HCT116 (cell line): ENCODE results near the gene CDC42EP1. TPM values are rescaled to one million over a fixed set of nuclear protein-coding genes. Genes with fewer than 3 reads are reported as not detected.

Source experiments
- ATAC-seq: fragments of 200-7000 bp; cut with Tn5 transposase; 2 replicates; pipeline ENCODE4 v1.9.1; 2020; ENCODE audit warnings: mild to moderate bottlenecking, moderate library complexity
- BruUV-seq: library from RNA; stranded (reverse); fragments of 400-500 nt; replicated peaks from 2 replicates; lab custom pipeline; 2021; lab: Mats Ljungman, UMichigan
- CTCF ChIA-PET: fragments of 300-600 bp; sonication (Branson Sonifier 250); formaldehyde crosslinking; loops from one replicate; lab custom pipeline; 2021; ENCODE audit warnings: antibody characterized with exemption; lab: Charles Lee
- POLR2A ChIA-PET: fragments of 300-600, 350-600 bp; sonication (Branson Sonifier 250); formaldehyde crosslinking; loops from one replicate; lab custom pipeline; 2021; ENCODE audit warnings: antibody characterized with exemption; lab: Charles Lee
- RAD21 ChIA-PET, 2 experiments: fragments of 300-600 bp; sonication (Branson Sonifier 250); formaldehyde crosslinking; loops; one replicate each; lab custom pipeline; 2023; ENCODE audit warnings: low total read pairs in 2 of 2; ENCODE audit not compliant: uncharacterized antibody in 2 of 2, unreplicated experiment in 2 of 2, low non-redundant PET in 1 of 2; lab: Charles Lee
- DNase-seq: peaks from one replicate; pipeline ENCODE4 v3.0.0-alpha.2; 2010; ENCODE audit warnings: low read depth, low spot score
- H2AFZ ChIP-seq: fragments of 200-600 bp; shearing (Covaris generic), sonication (generic); 2 replicates; pipeline ENCODE4 v1.6.1; 2017; ENCODE audit warnings: low read depth, mixed run types, mixed read lengths, antibody characterized with exemption, low read length; ENCODE audit not compliant: poor library complexity, severe bottlenecking
- H3K27ac ChIP-seq: 2 replicates; pipeline ENCODE4 v1.5.1; 2012; ENCODE audit warnings: low read depth, low read length
- H3K27me3 ChIP-seq: fragments of 200-600 bp; sonication (generic); 2 replicates; pipeline ENCODE4 v1.6.1; 2016; ENCODE audit warnings: mixed run types, low read length, mixed read lengths; ENCODE audit not compliant: insufficient read depth
- H3K36me3 ChIP-seq, 2 experiments: fragments of 200-500 bp in 1 of 2; fragments of 200-600 bp in 1 of 2; sonication (Bioruptor generic) in 1 of 2; sonication (generic) in 1 of 2; 2 replicates each; pipeline versions ENCODE4 v1.5.1 to v1.6.1; 2014 to 2016; ENCODE audit warnings: low read length in 2 of 2, inconsistent platforms in 1 of 2, mixed read lengths in 1 of 2, mixed run types in 1 of 2; ENCODE audit not compliant: insufficient read depth in 2 of 2, control insufficient read depth in 1 of 2
- H3K4me1 ChIP-seq, 2 experiments: fragments of 200-600 bp in 1 of 2; sonication (generic) in 1 of 2; 2 replicates each; pipeline versions ENCODE4 v1.5.1 to v1.6.1; 2012 to 2017; ENCODE audit warnings: low read length in 2 of 2, inconsistent platforms in 1 of 2, mild to moderate bottlenecking in 1 of 2, mixed read lengths in 1 of 2, mixed run types in 1 of 2, moderate library complexity in 1 of 2; ENCODE audit not compliant: insufficient read depth in 2 of 2, control insufficient read depth in 1 of 2
- H3K4me2 ChIP-seq: fragments of 200-600 bp; sonication (generic); 2 replicates; pipeline ENCODE4 v1.6.1; 2017; ENCODE audit warnings: mixed run types, low read length, mixed read lengths
- H3K4me3 ChIP-seq, 2 experiments: fragments of 200-600 bp in 1 of 2; sonication (generic) in 1 of 2; replicated peaks in 1 of 2; 2 replicates each; pipeline ENCODE4 v1.5.1; 2011 to 2016; ENCODE audit warnings: low read length in 2 of 2, control low read depth in 1 of 2, low read depth in 1 of 2, mild to moderate bottlenecking in 1 of 2, mixed read lengths in 1 of 2, mixed run types in 1 of 2
- H3K79me2 ChIP-seq: fragments of 200-600 bp; sonication (generic); 2 replicates; pipeline ENCODE4 v1.6.1; 2017; ENCODE audit warnings: mild to moderate bottlenecking, mixed run types, low read length, moderate library complexity, mixed read lengths; ENCODE audit not compliant: insufficient read depth
- H3K9ac ChIP-seq: fragments of 200-600 bp; sonication (generic); 2 replicates; pipeline ENCODE4 v1.6.1; 2016; ENCODE audit warnings: low read length, mixed read lengths
- H3K9me2 ChIP-seq: fragments of 200-600 bp; sonication (generic), shearing (Covaris generic); 2 replicates; pipeline ENCODE4 v1.6.1; 2017; ENCODE audit warnings: mixed run types, mild to moderate bottlenecking, moderate library complexity; ENCODE audit not compliant: insufficient read depth
- H3K9me3 ChIP-seq, 2 experiments: fragments of 200-500 bp in 1 of 2; fragments of 200-600 bp in 1 of 2; sonication (Bioruptor generic) in 1 of 2; sonication (generic) in 1 of 2; 2 replicates each; pipeline ENCODE4 v1.6.1; 2014 to 2017; ENCODE audit warnings: low read length in 2 of 2, mixed read lengths in 2 of 2, inconsistent platforms in 1 of 2, low read depth in 1 of 2, mild to moderate bottlenecking in 1 of 2, mixed run types in 1 of 2, moderate library complexity in 1 of 2; ENCODE audit not compliant: control insufficient read depth in 1 of 2, insufficient read depth in 1 of 2
- H4K20me1 ChIP-seq: fragments of 200-600 bp; sonication (generic), shearing (Covaris generic); 2 replicates; pipeline ENCODE4 v1.6.1; 2017; ENCODE audit warnings: mixed run types, mild to moderate bottlenecking, moderate library complexity; ENCODE audit not compliant: insufficient read depth
- EZH2 ChIP-seq: fragments of 200-600 bp; sonication (generic); IDR thresholded peaks from 2 replicates; pipeline ENCODE4 v1.6.1; 2017; ENCODE audit warnings: antibody characterized with exemption, mixed run types
- RAD21 ChIP-seq: IDR thresholded peaks from 2 replicates; pipeline ENCODE4 v1.6.1; 2012; ENCODE audit warnings: low read depth, mild to moderate bottlenecking
- SIN3A ChIP-seq: IDR thresholded peaks from 2 replicates; pipeline ENCODE4 v1.6.1; 2012; ENCODE audit warnings: low read depth
- SRF ChIP-seq: IDR thresholded peaks from 2 replicates; pipeline ENCODE4 v1.6.1; 2012; ENCODE audit warnings: low read depth
- YY1 ChIP-seq: IDR thresholded peaks from 2 replicates; pipeline ENCODE4 v1.6.1; 2011; ENCODE audit warnings: low read length, low read depth, moderate library complexity, mild to moderate bottlenecking; ENCODE audit not compliant: insufficient replicate concordance; ENCODE audit errors: extremely low read depth
- intact Hi-C: fragments of 100-400 bp; cut with micrococcal nuclease; formaldehyde crosslinking; loops from 2 replicates; pipeline ENCODE4 v1.10.0; 2022
- total RNA-seq: library from RNA; stranded (reverse); gene quantifications from one replicate; pipeline ENCODE4 v1.2.1, GENCODE V29; 2021; ENCODE audit not compliant: unreplicated experiment
- TF ChIP-seq, protein P1 (sequence below), 3 experiments: fragments of 200-600 bp in 1 of 3; sonication (generic) in 1 of 3; IDR thresholded peaks in 2 of 3; conservative IDR thresholded peaks in 1 of 3; 2 replicates each; pipeline ENCODE4 v1.5.1; 2012 to 2017; ENCODE audit warnings: low read depth in 2 of 3, low read length in 2 of 3, antibody characterized with exemption in 1 of 3, borderline replicate concordance in 1 of 3, control low read depth in 1 of 3, mild to moderate bottlenecking in 1 of 3, mixed read lengths in 1 of 3, mixed run types in 1 of 3, moderate library complexity in 1 of 3; ENCODE audit not compliant: insufficient read depth in 1 of 3

Gene CDC42EP1
- total RNA-seq, 1 experiment from 2014 or later: 160 TPM

DNA sequence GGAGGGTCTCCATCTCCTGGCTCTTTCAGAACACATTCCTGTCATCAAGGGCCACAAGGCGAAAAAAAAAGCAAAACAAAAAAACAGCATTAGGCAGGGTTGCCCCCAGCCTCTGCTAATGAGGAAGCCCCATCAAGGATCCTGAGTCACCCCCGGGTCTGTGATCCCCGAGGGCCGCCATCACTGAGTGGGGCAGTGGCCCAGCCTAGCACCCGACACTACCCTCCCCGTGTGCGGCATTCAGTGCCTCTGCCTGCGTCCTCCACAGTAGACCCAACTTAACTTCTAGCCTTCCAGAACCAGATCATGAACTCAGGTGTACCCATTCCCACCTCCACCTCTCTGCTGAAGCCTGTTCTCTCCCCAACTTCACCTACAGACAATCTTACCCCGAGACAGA is 6.6 kb upstream of the CDC42EP1 start (continued):
- TF ChIP-seq YY1: no peak
- no peak for TF ChIP-seq EZH2
- no peak for TF ChIP-seq SIN3A
- TF ChIP-seq RAD21: no peak

DNA sequence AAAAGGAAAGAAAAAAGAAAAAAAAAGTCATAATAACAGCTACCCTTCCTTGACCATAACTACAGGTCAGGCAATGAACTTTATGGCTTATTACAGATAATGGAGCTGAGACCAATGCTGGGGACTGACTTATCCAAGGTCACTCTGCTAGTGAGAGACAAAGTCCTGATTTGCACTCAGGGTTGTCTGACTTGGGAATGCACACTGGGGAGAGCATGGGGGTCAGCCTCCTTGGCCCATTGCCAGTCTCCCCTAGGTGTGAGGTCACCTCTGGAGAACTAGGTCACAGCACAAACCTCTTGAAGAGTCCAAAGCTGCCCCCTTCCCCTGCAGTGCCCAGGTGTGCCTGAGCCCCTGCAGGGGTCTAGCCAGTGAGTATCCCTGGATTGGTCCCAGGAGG is 5.3 kb upstream of the CDC42EP1 start:
- TF ChIP-seq, protein P1, sequence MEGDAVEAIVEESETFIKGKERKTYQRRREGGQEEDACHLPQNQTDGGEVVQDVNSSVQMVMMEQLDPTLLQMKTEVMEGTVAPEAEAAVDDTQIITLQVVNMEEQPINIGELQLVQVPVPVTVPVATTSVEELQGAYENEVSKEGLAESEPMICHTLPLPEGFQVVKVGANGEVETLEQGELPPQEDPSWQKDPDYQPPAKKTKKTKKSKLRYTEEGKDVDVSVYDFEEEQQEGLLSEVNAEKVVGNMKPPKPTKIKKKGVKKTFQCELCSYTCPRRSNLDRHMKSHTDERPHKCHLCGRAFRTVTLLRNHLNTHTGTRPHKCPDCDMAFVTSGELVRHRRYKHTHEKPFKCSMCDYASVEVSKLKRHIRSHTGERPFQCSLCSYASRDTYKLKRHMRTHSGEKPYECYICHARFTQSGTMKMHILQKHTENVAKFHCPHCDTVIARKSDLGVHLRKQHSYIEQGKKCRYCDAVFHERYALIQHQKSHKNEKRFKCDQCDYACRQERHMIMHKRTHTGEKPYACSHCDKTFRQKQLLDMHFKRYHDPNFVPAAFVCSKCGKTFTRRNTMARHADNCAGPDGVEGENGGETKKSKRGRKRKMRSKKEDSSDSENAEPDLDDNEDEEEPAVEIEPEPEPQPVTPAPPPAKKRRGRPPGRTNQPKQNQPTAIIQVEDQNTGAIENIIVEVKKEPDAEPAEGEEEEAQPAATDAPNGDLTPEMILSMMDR (IDR thresholded peaks at IDR 0.05 in 2 of 3, conservative IDR thresholded peaks at IDR 0.05 in 1 of 3; ENCODE audit: borderline replicate concordance in 1 of 3, insufficient read depth in 1 of 3, low read depth in 2 of 3, low read length in 2 of 3): no peak
- TF ChIP-seq SRF: no peak
- no peak overlapping the region for H3K4me3 ChIP-seq
- DNase-seq: no peak
- no peaks in the 10 kb centered on the region for H3K9me3 ChIP-seq
- ChIA-PET CTCF (interaction anchor here (0.6 to 1.0 kb wide), 3 partner anchors 10 to 37 kb away, joined by 3 to 4 read pairs (median 3); no protein-coding TSS in a partner anchor), POLR2A (interaction anchor here (0.7 to 2.3 kb wide), 3 partner anchors 9 to 13 kb away, joined by 3 to 9 read pairs (median 3); no protein-coding TSS in a partner anchor), RAD21 (no interaction called here)
- H3K4me2 ChIP-seq: no peak overlapping the region
- no peak for ATAC-seq
- no peaks in the 10 kb centered on the region for H3K36me3 ChIP-seq
- H3K27ac ChIP-seq: no peak overlapping the region
- H2AFZ ChIP-seq: no peak overlapping the region
- H3K79me2 ChIP-seq: no peaks in the 10 kb centered on the region
- no peaks in the 10 kb centered on the region for H3K9me2 ChIP-seq
- H4K20me1 ChIP-seq: no peaks in the 10 kb centered on the region
- peaks cover 16 to 41% of the 10 kb centered on the region in 2 experiments for H3K4me1 ChIP-seq
- H3K9ac ChIP-seq: no peak overlapping the region
- no peaks in the 10 kb centered on the region for H3K27me3 ChIP-seq
- BruUV-seq: no TSS peak
- intact Hi-C loops: no loop called here
